Motor neuron (in vitro differentiated cells): ENCODE data around the gene C14orf93. TPM values are rescaled to one million over a fixed set of nuclear protein-coding genes. Genes with fewer than 3 reads are reported as not detected.
A peak's percentile ranks its signal among the peaks of the same experiment; 100 is the strongest.
"Not testable (repeated sequence)": the region's sequence is repeated elsewhere in the genome, so short reads cannot be mapped to it uniquely, and the experiment has no call there.

Experiments
- ATAC-seq, 8 experiments: fragments of 200-7000 bp; cut with Tn5 transposase; replicated peaks in 6 of 8; 2 replicates each; pipeline ENCODE4 v1.8.0; 2021; ENCODE audit warnings: mild to moderate bottlenecking in 8 of 8, moderate library complexity in 8 of 8
- H3K27ac ChIP-seq, 2 donors: fragments of 250-450 bp; sonication (Bioruptor Pico); 2 replicates each; pipeline ENCODE4 v1.9.0; 2021; ENCODE audit warnings: antibody characterized with exemption in 2 of 2, mild to moderate bottlenecking in 2 of 2, moderate library complexity in 1 of 2
- H3K4me1 ChIP-seq, 2 donors: fragments of 250-450 bp; sonication (Bioruptor Pico); replicated peaks in 1 of 2; 2 replicates each; pipeline ENCODE4 v1.6.1; 2021; ENCODE audit warnings: antibody characterized with exemption in 2 of 2, mild to moderate bottlenecking in 2 of 2, moderate library complexity in 1 of 2
- H3K4me3 ChIP-seq, 5 donors: fragments of 250-450 bp; sonication (Bioruptor Pico); 2 replicates each; pipeline ENCODE4 v1.9.0; 2021; ENCODE audit warnings: antibody characterized with exemption in 5 of 5, mild to moderate bottlenecking in 5 of 5, moderate library complexity in 4 of 5
- WGBS, 10 experiments: fragments of 450-650 bp; shearing (Covaris generic); methylation state at CpG; one replicate each; pipeline ENCODE4 v1.0.0; 2022; 5-methylcytosine and 5-hydroxymethylcytosine counted together
- in situ Hi-C, 9 experiments: fragments of 400-800 bp; cut with MboI; loops; one replicate each; pipeline ENCODE4 v1.15.0; 2021; ENCODE audit warnings: low sequenced_read_pairs in 9 of 9, low pct_unique_long_range_greater_than_20kb in 2 of 9; ENCODE audit not compliant: unreplicated experiment in 9 of 9
- total RNA-seq, 8 experiments: library from RNA; unstranded; fragments of 300-600 nt; gene quantifications; 2 replicates each; pipeline versions ENCODE4 v1.2.3 to v1.2.4, GENCODE V29; 2022

Gene C14orf93
- total RNA-seq, 8 experiments from 2014 or later: 6.1 to 11.9 (median 7.1) TPM

GRCh38 chr14:23006544-23007419 lies 3.2 kb downstream of the C14orf93 start:
- peaks cover 30 to 35% of the 10 kb centered on the region in 2 donors for H3K4me1 ChIP-seq
- peak overlapping the region; percentile 42 to 65 (median 51) for H3K4me3 ChIP-seq
- ATAC-seq: peak; percentile 94 to 98 (median 97)
- 0 to 16% (median 1%) methylated on average over 2 to 30 of the region's 62 CpGs; no CpG with 5 or more reads in 1 of the 10 experiments for WGBS, 10 experiments
- in situ Hi-C loops: no loop called here
- peak overlapping the region; percentile 90 to 93 for H3K27ac ChIP-seq

GRCh38 chr14:23006188-23006534 lies 3.8 kb downstream of the C14orf93 start:
- no peak for ATAC-seq
- WGBS, 10 experiments: 29 to 84% (median 58%) methylated on average over 2 to 5 of the region's 5 CpGs; no CpG with 5 or more reads in 1 of the 10 experiments
- in situ Hi-C loops: no loop called here
- Histone ChIP-seq H3K4me3 (peak overlapping the region; percentile 42 to 65 (median 51)), H3K4me1 (peaks cover 30 to 35% of the 10 kb centered on the region in 2 donors), H3K27ac (peak overlapping the region; percentile 90 to 93)

- in situ Hi-C loops: no loop called here
- no peak for ATAC-seq
- H3K27ac ChIP-seq: peak overlapping the region; percentile 90 to 93
- H3K4me1 ChIP-seq: peaks cover 30 to 35% of the 10 kb centered on the region in 2 donors
- peak overlapping the region in 4 of 5 donors; percentile 42 to 58 (median 48) for H3K4me3 ChIP-seq
- 70 to 100% (median 86%) methylated on average over 1 to 3 of the region's 3 CpGs; no CpG with 5 or more reads in 1 of the 10 experiments for WGBS, 10 experiments
Observed at GRCh38 chr14:23005451-23006187, 4.3 kb downstream of the C14orf93 start.

- in situ Hi-C loops, H3K27ac ChIP-seq, ATAC-seq, H3K4me3 ChIP-seq: not testable (repeated sequence)
- peaks cover 22 to 31% of the 10 kb centered on the region in 2 donors for H3K4me1 ChIP-seq
- 93 to 100% (median 100%) methylated on average over 1 to 4 of the region's 4 CpGs; no CpG with 5 or more reads in 5 of the 10 experiments for WGBS, 10 experiments
Observed at GRCh38 chr14:23004274-23004673, 5.7 kb downstream of the C14orf93 start.

GRCh38 chr14:23002592-23002991 lies 7.4 kb downstream of the C14orf93 start:
- Histone ChIP-seq H3K4me3 (no peak overlapping the region), H3K4me1 (peaks cover 17 to 28% of the 10 kb centered on the region in 2 donors), H3K27ac (no peak overlapping the region)
- in situ Hi-C loops: no loop called here
- no peak for ATAC-seq
- 79 to 100% (median 100%) methylated on average over 1 to 3 of the region's 3 CpGs; no CpG with 5 or more reads in 2 of the 10 experiments for WGBS, 10 experiments

- Histone ChIP-seq H3K4me3 (no peak overlapping the region), H3K4me1 (peaks cover 25 to 37% of the 10 kb centered on the region in 2 donors), H3K27ac (no peak overlapping the region)
- in situ Hi-C loops: no loop called here
- no peak for ATAC-seq
- WGBS, 10 experiments: 83 to 100% (median 95%) methylated on average over 1 to 2 of the region's 2 CpGs; no CpG with 5 or more reads in 1 of the 10 experiments
Observed at GRCh38 chr14:23000860-23001259, 9.1 kb downstream of the C14orf93 start.

GRCh38 chr14:22998329-22999012 lies 11.5 kb downstream of the C14orf93 start:
- H3K4me3 ChIP-seq: no peak overlapping the region
- H3K27ac ChIP-seq: peak overlapping the region in 1 of 2 donors; percentile 84
- ATAC-seq: no peak
- 70 to 100% (median 82%) methylated on average over 1 to 5 of the region's 16 CpGs; no CpG with 5 or more reads in 1 of the 10 experiments for WGBS, 10 experiments
- in situ Hi-C loops: loop anchor here in 4 of 9 experiments (10.0 kb wide), 1 partner anchor 56 kb away; the partner anchor contains the start of gene CDH24 (in 4 of the 4)
- peaks cover 22 to 34% of the 10 kb centered on the region in 2 donors for H3K4me1 ChIP-seq

- ATAC-seq: peak in 1 of 8 experiments; percentile 2
- peaks cover 22 to 34% of the 10 kb centered on the region in 2 donors for H3K4me1 ChIP-seq
- 48 to 100% (median 68%) methylated on average over 1 to 9 of the region's 9 CpGs for WGBS, 10 experiments
- peak overlapping the region in 1 of 2 donors; percentile 84 for H3K27ac ChIP-seq
- in situ Hi-C loops: loop anchor here in 4 of 9 experiments (10.0 kb wide), 1 partner anchor 57 kb away; the partner anchor contains the start of gene CDH24 (in 4 of the 4)
- H3K4me3 ChIP-seq: no peak overlapping the region
Observed at GRCh38 chr14:22997676-22998323, 12.1 kb downstream of the C14orf93 start.

- Histone ChIP-seq H3K4me3 (peak overlapping the region in 2 of 5 donors; percentile 8 to 13), H3K4me1 (peaks cover 22 to 34% of the 10 kb centered on the region in 2 donors), H3K27ac (peak overlapping the region; percentile 67 to 84)
- in situ Hi-C loops: loop anchor here in 4 of 9 experiments (10.0 kb wide), 1 partner anchor 58 kb away; the partner anchor contains the start of gene CDH24 (in 4 of the 4)
- WGBS, 10 experiments: 45 to 90% (median 80%) methylated on average over 1 to 4 of the region's 11 CpGs; no CpG with 5 or more reads in 3 of the 10 experiments
- ATAC-seq: peak in 5 of 8 experiments; percentile 54 to 86 (median 82)
Observed at GRCh38 chr14:22996768-22997654, 12.9 kb downstream of the C14orf93 start.

- ATAC-seq: peak in 3 of 8 experiments; percentile 12 to 81 (median 36)
- 80 to 100% (median 96%) methylated on average over 1 to 6 of the region's 9 CpGs; no CpG with 5 or more reads in 2 of the 10 experiments for WGBS, 10 experiments
- peaks cover 22 to 34% of the 10 kb centered on the region in 2 donors for H3K4me1 ChIP-seq
- H3K4me3 ChIP-seq: no peak overlapping the region
- in situ Hi-C loops: loop anchor here in 4 of 9 experiments (10.0 kb wide), 1 partner anchor 59 kb away; the partner anchor contains the start of gene CDH24 (in 4 of the 4)
- H3K27ac ChIP-seq: no peak overlapping the region
Observed at GRCh38 chr14:22995889-22996625, 13.9 kb downstream of the C14orf93 start.
